GM12892 (cell line): ENCODE data around the gene AFTPH.

ENCODE experiments used
- DNase-seq: peaks from one replicate; pipeline ENCODE4 v3.0.0; 2011; ENCODE audit not compliant: insufficient read length
- FAIRE-seq: peaks from 2 replicates; lab custom pipeline; 2011; peaks lifted over from hg19 to GRCh38; lab: Jason Lieb, UNC
- POLR2A ChIP-seq: IDR thresholded peaks from 2 replicates; pipeline ENCODE4 v1.6.1; 2011; ENCODE audit warnings: low read depth, low read length, control low read depth
- POLR2AphosphoS5 ChIP-seq: IDR thresholded peaks from 2 replicates; pipeline ENCODE4 v1.6.1; 2011; ENCODE audit warnings: low read depth, low read length, control low read depth
- TAF1 ChIP-seq: IDR thresholded peaks from 2 replicates; pipeline ENCODE4 v1.6.1; 2011; ENCODE audit warnings: low read depth, mild to moderate bottlenecking, control low read depth, low read length, borderline replicate concordance

Gene AFTPH

DNA sequence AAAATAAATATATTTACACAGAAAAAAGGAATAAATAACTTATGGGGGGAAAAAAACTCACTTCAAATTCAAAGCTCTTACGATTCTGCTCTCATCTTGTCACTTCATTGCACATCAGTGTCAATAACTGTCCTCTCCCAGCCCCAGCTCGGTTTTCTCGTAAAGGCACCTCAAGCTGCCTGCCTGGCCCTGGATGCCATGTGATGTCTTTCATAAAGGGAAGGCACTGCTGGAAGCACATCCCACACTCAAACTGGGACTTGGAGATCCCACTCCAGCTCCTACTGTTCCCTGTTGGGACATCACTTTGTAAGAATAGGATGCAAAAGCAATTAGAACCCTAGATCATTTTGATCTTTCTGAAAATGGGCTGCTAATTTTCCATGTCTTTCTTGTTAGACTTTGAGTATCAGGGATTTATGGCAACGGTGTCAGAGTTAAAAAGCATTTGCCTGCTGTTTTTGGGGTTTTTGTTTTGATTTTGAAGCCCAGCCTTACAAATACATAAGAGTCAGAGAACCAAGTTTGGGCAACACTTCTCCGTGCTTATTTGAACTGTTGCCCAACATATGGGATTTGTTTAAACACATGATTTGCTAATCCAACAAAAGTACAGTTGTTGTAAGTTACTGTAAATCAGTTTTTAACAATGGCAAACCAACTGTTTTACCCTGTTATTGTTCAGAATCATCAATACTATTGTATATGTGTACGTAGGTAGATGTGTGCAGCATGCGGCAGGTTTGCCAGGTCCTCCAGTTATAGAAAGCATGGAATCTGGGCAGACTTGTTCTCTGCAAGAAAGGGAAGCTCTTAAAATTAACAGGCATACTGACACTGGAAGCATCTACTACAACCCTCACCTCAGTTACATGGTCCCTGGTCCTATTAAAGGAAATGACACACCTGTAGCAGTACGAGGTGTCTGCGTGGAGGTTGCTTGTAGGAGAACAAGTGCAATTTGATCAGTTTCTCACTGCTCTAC, 109.0 kb downstream of the AFTPH start:
- DNase-seq (no peak), FAIRE-seq (no peak)
- TF ChIP-seq POLR2A (no peak), POLR2AphosphoS5 (no peak), TAF1 (no peak)

DNA sequence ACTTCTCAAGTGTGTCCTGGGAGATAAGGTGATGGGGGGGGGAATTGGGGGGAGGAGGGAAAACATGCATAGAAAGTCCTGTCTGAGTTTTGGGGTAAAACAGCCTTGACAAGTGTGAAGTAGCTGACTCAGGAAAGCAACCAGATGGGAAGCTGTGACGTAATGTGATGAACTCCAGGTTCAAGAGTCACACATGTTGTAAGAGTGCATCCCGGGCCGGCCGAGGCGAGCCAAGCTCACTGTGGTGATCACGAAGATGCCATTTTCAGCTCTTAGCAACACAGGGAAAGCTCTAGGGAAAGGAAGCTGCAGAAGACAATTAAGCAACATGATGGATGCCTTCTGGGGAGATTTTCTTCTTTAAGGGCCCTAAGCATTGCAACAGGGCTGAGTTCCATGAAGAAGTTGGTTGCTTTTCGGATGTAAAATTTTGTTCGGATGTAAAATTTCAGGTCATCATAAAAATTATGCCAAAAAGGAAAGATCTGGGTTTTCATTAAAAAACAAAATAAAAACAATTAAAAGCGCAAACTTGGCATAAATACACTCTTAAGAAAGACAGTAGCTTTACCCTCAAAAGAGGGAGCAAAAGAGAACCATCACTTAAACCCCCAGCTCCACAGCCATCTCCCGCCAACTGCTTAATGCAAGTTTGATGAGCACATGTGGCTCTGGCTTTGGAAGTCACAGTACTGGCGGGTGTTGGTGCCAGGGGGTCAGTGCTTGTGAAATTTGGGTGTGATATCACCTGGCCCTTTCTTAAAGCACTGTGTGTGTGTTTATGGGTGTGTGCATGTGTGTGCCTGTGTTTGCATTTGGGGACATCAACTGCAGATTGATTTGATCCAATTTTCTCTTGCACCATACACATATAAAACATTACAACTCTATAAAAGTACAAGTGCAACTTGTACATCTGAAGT, 110.5 kb downstream of the AFTPH start:
- FAIRE-seq (no peak), DNase-seq (no peak)
- TF ChIP-seq POLR2AphosphoS5, result no peak
- TF ChIP-seq TAF1, result no peak
- TF ChIP-seq POLR2A, result no peak

DNA sequence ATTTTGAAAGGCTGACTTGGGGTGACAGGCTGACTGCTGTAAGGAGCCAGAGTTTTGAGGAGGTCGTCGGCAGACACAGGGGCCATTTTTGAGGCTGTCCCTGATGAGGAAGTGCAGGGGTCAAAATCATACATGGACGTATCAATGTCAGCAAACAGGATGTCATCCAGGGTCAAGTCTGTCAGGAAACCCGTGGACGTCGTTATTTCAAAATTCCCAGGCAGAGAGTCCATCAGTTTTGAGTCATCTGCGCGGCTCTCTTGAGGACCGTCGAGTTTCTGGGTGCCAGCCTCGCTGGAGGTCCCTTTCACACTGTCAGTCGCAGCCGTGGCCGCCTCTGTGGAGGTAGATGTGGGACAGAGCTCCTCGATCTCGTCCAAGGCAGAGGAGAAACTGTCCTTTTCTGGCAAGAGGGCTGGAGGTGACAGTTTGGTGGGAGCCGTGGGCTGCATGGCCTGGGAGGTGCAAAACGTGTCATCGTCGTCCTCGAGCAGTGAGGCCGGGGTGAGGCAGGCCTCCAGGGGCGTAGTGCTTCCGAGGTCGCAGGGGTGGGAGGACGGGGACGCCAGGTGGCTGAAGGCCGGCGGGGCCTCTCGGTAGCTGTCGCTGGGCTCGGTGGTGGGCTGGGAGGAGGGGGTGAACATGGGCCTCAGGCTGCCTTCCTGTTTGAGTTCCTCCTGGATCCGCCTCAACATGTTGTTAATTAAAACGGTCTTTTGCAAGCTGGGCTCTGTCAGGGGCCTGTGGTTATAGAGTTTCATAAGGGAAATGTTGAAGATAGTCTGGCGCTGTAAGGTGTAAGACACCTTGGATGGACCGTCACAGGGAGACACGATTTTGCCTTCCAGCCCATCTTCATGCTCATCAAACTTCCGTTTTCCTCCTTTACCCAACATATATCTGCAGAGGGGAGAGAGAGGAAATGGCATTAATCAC, 112.1 kb downstream of the AFTPH start:
- TF ChIP-seq POLR2AphosphoS5 (no peak), POLR2A (peak; percentile 17; the same call in 1 of the 2 replicates)
- FAIRE-seq, result peak; percentile 96
- DNase-seq, result peak; percentile 59

DNA sequence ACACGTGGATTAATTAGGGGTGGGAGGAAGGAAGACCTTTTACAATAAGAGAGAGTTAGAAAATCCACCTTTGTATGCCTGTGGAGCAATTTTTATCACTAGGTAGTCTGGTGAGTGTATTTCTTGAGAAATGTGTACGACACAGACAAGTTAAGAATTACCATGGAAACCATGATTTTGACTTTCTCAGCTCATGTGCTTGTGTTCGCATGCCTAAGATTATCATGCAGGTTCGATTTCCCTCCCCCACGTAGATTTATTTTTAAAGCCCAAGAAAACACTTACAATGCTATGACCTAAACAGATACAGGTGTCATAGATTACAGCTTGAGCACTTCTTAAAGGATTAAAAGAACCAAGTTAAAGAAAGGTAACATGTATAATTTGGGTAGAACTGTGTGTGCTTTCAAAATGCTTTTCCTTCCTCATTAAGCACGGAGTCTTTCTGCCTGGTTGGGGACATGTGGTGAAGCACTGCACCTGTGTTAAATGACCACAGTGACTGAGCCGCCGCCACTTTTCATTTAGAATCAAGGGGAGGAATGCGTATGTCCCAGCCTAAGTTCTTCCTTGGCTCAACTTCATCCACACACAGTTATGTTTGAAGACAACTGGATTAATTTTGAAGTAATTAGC, 113.0 kb downstream of the AFTPH start:
- FAIRE-seq (peak; percentile 85), DNase-seq (no peak)
- TF ChIP-seq TAF1, result no peak
- no peak for TF ChIP-seq POLR2A
- TF ChIP-seq POLR2AphosphoS5, result no peak

DNA sequence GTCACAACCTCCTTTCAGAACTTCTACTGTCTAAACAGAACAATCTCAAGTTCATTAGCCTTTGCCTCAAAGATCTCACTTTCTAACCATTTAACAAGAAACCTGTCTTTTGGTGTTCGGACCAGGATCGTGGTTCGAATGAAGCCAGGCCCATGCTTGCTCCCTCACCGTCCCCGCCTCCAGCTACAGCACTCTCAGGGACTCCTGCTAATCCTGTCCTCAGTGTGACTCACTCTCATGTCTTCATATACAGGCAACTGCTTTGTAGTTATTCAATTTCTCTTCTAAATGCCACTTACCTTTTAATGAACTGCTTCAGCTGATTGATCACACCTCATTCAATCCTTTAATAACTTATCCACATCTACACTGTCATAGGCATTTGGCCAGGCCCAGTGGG, 113.8 kb downstream of the AFTPH start:
- TF ChIP-seq POLR2AphosphoS5 (no peak), POLR2A (no peak), TAF1 (no peak)
- FAIRE-seq (peak; percentile 60), DNase-seq (no peak)

DNA sequence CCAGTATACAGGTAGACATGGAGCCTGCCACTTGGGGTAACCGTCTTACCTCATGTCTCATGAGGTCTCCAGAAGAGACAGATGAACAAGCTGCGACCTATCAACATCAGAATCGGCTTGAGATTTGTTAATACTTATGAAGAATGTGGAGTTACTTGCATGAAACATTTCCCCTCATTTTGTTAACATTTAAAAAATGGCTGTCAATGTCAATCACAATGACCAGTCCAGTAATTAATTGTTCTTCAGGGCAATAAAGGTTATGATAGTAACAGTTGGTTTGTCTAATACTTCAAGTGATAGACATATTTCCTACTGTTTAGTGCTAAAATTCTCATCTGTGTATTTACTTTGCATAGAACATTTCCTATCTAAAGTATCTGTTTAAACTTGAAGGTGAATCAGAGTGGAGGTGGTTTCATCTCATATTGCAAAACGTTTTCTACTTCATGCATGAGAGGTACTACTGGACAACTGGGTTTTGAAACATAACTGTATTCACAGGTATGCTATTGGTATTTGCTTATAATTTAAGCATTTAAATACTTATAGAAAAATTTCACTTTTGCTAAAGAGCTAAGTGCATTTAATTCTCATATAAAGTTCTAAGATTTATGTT, 114.5 kb downstream of the AFTPH start:
- FAIRE-seq (no peak), DNase-seq (no peak)
- TF ChIP-seq POLR2A, result no peak
- TF ChIP-seq POLR2AphosphoS5, result no peak
- TF ChIP-seq TAF1, result no peak

DNA sequence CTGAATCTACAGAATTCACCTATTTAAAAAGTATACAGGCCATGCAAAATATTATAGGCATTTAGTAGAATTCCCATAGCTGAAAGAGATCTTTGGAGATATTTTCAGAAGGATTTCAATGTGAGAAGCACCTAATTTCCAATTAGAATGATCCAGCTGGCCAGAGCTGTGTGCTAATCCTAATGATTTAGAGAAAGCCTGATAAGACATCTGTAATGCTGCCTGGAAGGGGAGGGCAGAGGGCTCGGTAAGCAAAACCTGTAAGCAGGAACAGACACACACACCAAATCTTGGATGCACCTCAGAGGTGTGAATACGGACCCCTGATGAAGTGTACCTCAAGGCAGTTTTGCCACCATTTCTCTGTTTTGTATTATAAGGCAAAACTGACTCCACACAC, 115.6 kb downstream of the AFTPH start:
- FAIRE-seq (no peak), DNase-seq (no peak)
- TF ChIP-seq POLR2A (no peak), TAF1 (no peak), POLR2AphosphoS5 (no peak)

DNA sequence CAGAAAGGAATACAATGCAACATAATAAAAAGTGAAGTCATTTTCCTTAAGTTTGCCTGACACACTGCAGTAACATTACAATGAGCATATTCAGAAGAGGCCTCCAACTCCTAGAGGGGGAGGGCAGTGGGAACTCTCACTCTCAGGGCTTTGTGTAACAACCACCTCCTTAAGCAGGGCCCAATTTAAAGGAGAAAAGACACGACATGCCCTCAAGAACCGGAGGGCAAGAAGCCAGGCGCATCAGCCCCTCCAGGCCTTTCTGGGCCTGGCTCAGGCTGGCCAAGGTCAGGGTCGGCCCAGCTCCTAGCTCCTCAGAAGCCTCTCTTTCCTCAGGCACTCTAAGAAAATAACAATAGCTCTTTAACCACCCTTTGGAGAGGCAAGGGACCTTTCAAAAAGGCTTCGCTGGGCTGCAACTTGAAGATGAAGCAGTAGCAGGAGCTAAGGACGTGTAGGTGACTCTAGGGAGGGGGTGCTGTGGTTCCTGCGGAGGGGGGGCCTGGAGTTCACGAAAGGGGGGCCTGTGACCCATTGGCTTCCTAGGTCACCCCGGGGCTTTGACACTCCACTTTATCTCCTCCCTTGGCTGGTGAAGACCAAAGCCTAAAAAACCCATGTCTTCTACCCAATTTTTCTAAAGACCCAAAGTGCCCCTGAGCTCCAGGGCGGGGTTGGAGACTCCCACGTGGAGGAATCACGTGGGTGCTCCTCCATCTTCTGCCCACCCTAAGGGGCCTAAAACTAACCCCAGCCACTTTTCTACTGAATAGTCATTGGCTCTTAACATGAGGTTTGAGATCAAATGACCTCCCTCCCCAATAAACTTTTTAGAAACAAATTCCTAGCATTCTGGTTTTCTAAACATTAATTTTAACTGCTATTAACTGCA, 116.3 kb downstream of the AFTPH start:
- FAIRE-seq (peak; percentile 71), DNase-seq (no peak)
- TF ChIP-seq POLR2A (no peak), TAF1 (no peak), POLR2AphosphoS5 (no peak)

DNA sequence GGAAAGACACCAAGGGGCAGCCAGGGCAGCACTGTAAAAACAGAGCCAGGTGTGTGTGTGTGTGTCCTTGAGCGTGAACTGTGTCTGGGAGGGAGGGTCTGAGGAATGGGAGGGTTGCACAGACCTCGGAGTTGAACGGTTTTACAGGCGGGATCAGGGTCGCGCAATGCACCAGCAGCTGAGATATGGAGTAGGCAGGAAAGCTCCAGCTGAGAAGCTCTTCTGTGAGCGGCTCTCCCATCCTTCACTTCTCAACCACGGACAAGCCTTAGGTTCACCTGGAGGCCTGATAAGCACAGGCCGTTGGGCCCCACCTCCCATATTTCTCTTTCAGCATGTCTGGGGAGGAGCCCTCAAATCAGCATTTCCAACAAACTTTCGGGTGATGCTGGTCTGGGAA, 117.5 kb downstream of the AFTPH start:
- DNase-seq, result no peak
- no peak for TF ChIP-seq POLR2A
- no peak for TF ChIP-seq TAF1
- TF ChIP-seq POLR2AphosphoS5, result no peak
- no peak for FAIRE-seq
